ENCODE measurements around the gene UBQLN4. TPM values are rescaled to one million over a fixed set of nuclear protein-coding genes. Genes with fewer than 3 reads are reported as not detected.

UBQLN4 gene
- total RNA-seq, 1 experiment from 2014 or later: 37.3 TPM

- TF ChIP-seq TEAD4 (CRISPR knock-in tag; IDR thresholded peaks at IDR 0.05): no peak
- TF ChIP-seq JAZF1 (CRISPR knock-in tag; IDR thresholded peaks at IDR 0.05): no peak
- no peak for TF ChIP-seq ZNF263 (CRISPR knock-in tag; IDR thresholded peaks at IDR 0.05; ENCODE audit: low read depth)
These were observed 49.3 kb upstream of the UBQLN4 start (continued) for GRCh38 chr1:156102633-156103511.

GRCh38 chr1:156101880-156102279 lies 48.3 kb upstream of the UBQLN4 start:
- H3K27me3 Mint-ChIP-seq (ENCODE audit: low read depth): no peaks in the 10 kb centered on the region
- no peaks in the 10 kb centered on the region for H3K36me3 Mint-ChIP-seq
- TF ChIP-seq RORB (CRISPR knock-in tag; IDR thresholded peaks at IDR 0.05) (no peak), ZNF263 (CRISPR knock-in tag; IDR thresholded peaks at IDR 0.05; ENCODE audit: low read depth) (no peak), ZNF532 (CRISPR knock-in tag; IDR thresholded peaks at IDR 0.05; ENCODE audit: borderline replicate concordance) (no peak), CREM (CRISPR knock-in tag; IDR thresholded peaks at IDR 0.05) (no peak), PRRX2 (CRISPR knock-in tag; IDR thresholded peaks at IDR 0.05) (no peak), KAT7 (CRISPR knock-in tag; IDR thresholded peaks at IDR 0.05; ENCODE audit: borderline replicate concordance) (no peak), ZNF416 (CRISPR knock-in tag; IDR thresholded peaks at IDR 0.05) (no peak), ZNF425 (CRISPR knock-in tag; conservative IDR thresholded peaks at IDR 0.05) (no peak), NR3C1 (CRISPR knock-in tag; conservative IDR thresholded peaks at IDR 0.05; ENCODE audit: low read depth) (no peak)
- TF ChIP-seq, protein P1, sequence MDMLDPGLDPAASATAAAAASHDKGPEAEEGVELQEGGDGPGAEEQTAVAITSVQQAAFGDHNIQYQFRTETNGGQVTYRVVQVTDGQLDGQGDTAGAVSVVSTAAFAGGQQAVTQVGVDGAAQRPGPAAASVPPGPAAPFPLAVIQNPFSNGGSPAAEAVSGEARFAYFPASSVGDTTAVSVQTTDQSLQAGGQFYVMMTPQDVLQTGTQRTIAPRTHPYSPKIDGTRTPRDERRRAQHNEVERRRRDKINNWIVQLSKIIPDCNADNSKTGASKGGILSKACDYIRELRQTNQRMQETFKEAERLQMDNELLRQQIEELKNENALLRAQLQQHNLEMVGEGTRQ (CRISPR knock-in tag; IDR thresholded peaks at IDR 0.05): no peak
- TF ChIP-seq, protein P2, sequence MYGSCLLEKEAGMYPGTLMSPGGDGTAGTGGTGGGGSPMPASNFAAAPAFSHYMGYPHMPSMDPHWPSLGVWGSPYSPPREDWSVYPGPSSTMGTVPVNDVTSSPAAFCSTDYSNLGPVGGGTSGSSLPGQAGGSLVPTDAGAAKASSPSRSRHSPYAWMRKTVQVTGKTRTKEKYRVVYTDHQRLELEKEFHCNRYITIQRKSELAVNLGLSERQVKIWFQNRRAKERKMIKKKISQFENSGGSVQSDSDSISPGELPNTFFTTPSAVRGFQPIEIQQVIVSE (CRISPR knock-in tag; IDR thresholded peaks at IDR 0.05; ENCODE audit: borderline replicate concordance): no peak
- no peaks in the 10 kb centered on the region for H3K9me3 Mint-ChIP-seq
- ChIA-PET CTCF (interaction anchor here (1.2 to 29.6 kb wide), 3 partner anchors 23 to 112 kb away, joined by 3 to 1176 read pairs (median 5); partner anchors contain the start of gene LMNA), POLR2A (interaction anchor here (0.7 to 1.2 kb wide), 2 partner anchors 19 to 181 kb away, joined by 4 to 5 read pairs; partner anchors contain the start of genes MEX3A and SMG5)
- H3K4me1 Mint-ChIP-seq: peaks cover 47% of the 10 kb centered on the region
- DNase-seq (ENCODE audit: low spot score): no peak
- ATAC-seq: no peak
- H3K4me3 Mint-ChIP-seq: no peak overlapping the region
- H3K27ac Mint-ChIP-seq: peak overlapping the region; percentile 57; the same call in 1 of the 2 replicates

Measured in WTC11 (cell line).